DOHH2 (cell line): ENCODE measurements around the gene COL4A2.

Source experiments
- EZH2phosphoT487 ChIP-seq: fragments of 200-600 bp; sonication (generic); IDR thresholded peaks from 2 replicates; pipeline ENCODE4 v1.6.1; 2017; ENCODE audit warnings: borderline replicate concordance, mild to moderate bottlenecking, antibody characterized with exemption, low read length, moderate library complexity, mixed read lengths
- TF ChIP-seq, protein P1 (sequence below): fragments of 200-600 bp; sonication (generic); IDR thresholded peaks from one replicate; pipeline ENCODE4 v1.5.1; 2014; ENCODE audit warnings: antibody characterized with exemption, mild to moderate bottlenecking, low read depth, low read length; ENCODE audit not compliant: poor library complexity, severe bottlenecking

DNA sequence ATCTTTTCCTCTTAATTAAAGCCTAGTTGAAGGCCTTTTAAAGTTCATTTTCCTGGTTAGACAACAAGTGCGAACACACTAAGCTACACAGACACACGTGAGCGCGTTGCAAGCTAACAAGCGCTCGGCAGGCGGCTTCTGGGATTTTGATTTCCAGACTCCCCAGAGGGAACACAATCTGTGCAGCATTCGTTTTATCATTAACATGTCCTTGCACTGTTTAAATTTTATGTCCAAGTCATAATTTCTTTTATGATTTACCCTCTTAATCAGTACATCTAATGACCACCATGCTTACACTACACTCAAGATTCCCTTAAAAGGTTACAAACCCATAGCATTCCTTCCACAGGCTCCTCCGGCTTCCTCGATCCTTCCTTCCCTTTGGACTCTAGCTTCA, 16.9 kb upstream of the COL4A2 start:
- TF ChIP-seq, protein P1, sequence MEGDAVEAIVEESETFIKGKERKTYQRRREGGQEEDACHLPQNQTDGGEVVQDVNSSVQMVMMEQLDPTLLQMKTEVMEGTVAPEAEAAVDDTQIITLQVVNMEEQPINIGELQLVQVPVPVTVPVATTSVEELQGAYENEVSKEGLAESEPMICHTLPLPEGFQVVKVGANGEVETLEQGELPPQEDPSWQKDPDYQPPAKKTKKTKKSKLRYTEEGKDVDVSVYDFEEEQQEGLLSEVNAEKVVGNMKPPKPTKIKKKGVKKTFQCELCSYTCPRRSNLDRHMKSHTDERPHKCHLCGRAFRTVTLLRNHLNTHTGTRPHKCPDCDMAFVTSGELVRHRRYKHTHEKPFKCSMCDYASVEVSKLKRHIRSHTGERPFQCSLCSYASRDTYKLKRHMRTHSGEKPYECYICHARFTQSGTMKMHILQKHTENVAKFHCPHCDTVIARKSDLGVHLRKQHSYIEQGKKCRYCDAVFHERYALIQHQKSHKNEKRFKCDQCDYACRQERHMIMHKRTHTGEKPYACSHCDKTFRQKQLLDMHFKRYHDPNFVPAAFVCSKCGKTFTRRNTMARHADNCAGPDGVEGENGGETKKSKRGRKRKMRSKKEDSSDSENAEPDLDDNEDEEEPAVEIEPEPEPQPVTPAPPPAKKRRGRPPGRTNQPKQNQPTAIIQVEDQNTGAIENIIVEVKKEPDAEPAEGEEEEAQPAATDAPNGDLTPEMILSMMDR: no peak
- TF ChIP-seq EZH2phosphoT487: no peak
